IPS-20b (cell line): Measurements from ENCODE around the gene ASCC1.

Experiments
- H3K27ac ChIP-seq: one replicate; pipeline ENCODE4 v1.5.1; 2013; ENCODE audit warnings: low read length
- H3K27me3 ChIP-seq: 2 replicates; pipeline ENCODE4 v1.6.1; 2013; ENCODE audit warnings: mild to moderate bottlenecking, low read length, inconsistent platforms; ENCODE audit not compliant: insufficient read depth
- H3K36me3 ChIP-seq: 2 replicates; pipeline ENCODE4 v1.6.1; 2013; ENCODE audit warnings: low read depth, mild to moderate bottlenecking, inconsistent platforms, low read length, moderate library complexity; ENCODE audit not compliant: insufficient read depth
- H3K4me1 ChIP-seq: 2 replicates; pipeline ENCODE4 v1.6.1; 2013; ENCODE audit warnings: mild to moderate bottlenecking, control low read depth, inconsistent platforms, low read length, moderate library complexity; ENCODE audit not compliant: insufficient read depth
- H3K4me3 ChIP-seq: 2 replicates; pipeline ENCODE4 v1.5.1; 2013; ENCODE audit warnings: mild to moderate bottlenecking, low read length, inconsistent platforms
- H3K9ac ChIP-seq: 2 replicates; pipeline ENCODE4 v1.6.1; 2013; ENCODE audit warnings: low read depth, mild to moderate bottlenecking, inconsistent platforms, low read length, moderate library complexity
- H3K9me3 ChIP-seq: 2 replicates; pipeline ENCODE4 v1.6.1; 2013; ENCODE audit warnings: mild to moderate bottlenecking, low read depth, low read length, inconsistent platforms; ENCODE audit not compliant: insufficient read depth

Gene ASCC1

DNA sequence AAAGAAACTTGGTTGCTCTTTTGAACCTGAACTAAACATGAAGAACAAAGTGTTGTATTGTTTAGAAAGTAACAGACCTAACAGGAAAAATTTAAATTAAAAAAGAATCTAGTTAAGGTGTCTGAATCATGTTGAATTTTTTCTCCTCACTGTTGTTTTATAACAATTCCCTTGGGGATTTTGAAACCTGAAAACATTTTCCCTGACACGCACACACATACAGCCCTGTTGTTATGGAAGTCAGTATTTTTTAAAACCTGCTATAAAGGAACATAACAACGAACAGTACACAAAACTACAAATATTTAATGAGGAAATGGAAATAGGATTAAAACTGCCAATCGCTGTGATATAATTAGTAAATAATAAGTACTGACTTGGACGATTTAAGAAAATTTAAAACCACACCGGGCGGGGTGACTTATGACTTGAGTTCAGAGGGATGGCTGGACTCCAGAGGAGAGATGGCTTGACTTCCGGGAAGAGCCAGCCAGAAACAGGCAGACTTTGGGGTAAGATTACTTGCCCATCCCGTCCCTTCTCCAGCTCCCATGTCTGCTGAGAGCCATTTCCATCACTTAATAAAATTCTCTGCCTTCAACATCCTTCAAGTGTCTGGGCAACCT is 111.5 kb downstream of the ASCC1 start:
- no peaks in the 10 kb centered on the region for H3K27me3 ChIP-seq
- no peak overlapping the region for H3K9ac ChIP-seq
- H3K36me3 ChIP-seq = no peaks in the 10 kb centered on the region; the same call in 1 of the 2 replicates
- H3K4me1 ChIP-seq = no peaks in the 10 kb centered on the region
- H3K4me3 ChIP-seq = no peak overlapping the region
- H3K27ac ChIP-seq = no peak overlapping the region
- H3K9me3 ChIP-seq = no peaks in the 10 kb centered on the region

DNA sequence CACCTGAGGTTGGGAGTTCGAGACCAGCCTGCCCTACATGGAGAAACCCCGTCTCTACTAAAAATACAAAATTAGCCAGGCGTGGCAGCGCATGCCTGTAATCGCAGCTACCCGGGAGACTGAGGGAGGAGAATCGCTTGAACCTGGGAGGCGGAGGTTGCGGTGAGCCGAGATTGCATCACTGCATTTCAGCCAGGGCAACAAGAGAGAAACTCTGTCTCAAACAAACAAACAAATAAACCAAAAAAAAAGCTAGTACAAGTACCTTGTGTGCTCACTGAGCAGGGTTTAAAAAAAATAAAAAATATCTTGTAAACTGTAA is 116.5 kb downstream of the ASCC1 start:
- H3K27me3 ChIP-seq = no peaks in the 10 kb centered on the region
- no peaks in the 10 kb centered on the region; the same call in 1 of the 2 replicates for H3K4me1 ChIP-seq
- H3K9ac ChIP-seq = no peak overlapping the region
- no peak overlapping the region for H3K27ac ChIP-seq
- peaks cover 12% of the 10 kb centered on the region for H3K36me3 ChIP-seq
- H3K4me3 ChIP-seq = no peak overlapping the region
- H3K9me3 ChIP-seq = no peaks in the 10 kb centered on the region

DNA sequence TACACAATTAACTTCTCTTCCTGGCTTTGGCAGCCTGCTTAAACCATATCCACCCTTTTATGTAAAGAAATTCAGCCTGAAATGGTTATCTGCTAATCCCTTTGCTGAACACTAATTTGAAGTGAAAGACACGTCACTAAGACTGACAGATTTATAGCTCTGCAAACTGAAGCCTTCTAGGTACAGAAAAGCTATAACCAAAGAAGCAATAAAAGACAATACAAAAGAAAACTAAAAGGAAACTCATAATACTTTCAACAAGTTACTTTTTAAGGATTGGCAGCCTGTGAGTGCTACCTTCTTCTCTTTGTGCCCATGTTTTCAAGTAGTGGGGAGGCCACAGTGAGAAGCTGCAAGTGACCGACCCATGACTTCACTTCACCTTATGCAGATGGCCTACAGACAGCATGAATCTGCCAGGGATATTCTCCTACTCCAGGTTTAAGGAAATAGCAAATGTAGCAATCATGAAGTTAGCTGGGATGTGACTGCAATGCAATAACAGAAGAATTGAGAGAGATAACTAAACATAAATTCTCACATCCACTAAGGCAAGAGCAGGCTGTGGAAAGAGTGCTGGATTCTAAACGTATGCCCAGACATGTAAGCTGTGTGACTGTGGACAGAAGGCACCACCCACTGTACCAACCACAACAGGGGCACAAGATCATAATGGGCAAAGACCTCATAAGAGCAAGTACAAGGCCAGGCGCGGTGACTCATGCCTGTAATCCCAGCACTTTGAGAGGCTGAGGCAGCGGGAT is 117.1 kb downstream of the ASCC1 start:
- no peak overlapping the region for H3K4me3 ChIP-seq
- peaks cover 12% of the 10 kb centered on the region for H3K36me3 ChIP-seq
- H3K27ac ChIP-seq = no peak overlapping the region
- no peaks in the 10 kb centered on the region for H3K27me3 ChIP-seq
- no peaks in the 10 kb centered on the region; the same call in 1 of the 2 replicates for H3K4me1 ChIP-seq
- H3K9me3 ChIP-seq = no peaks in the 10 kb centered on the region
- H3K9ac ChIP-seq = no peak overlapping the region

DNA sequence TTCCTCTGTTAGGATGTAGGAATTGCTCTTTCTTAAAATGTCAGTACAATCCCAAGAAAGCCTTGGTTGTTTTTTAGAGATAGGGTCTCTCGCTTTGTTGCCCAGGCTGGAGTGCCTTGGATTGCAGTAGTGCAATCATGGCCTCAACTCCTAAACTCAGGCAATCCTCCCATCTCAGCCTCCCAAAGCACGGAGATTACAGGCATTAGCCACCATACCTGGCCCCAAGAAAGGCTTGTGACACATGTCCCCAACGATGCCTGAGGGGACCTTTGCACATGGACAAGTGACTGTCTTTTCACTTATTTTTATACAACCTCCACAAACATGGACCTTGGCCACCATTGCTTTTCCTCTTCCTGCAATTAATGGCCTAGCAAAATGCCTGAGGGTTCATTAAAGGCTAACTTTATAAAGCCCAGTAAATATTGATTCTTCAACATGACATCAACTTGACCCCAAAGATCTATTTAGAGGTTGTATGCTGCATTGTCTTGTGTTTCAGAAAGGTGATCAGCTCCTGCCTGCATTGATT is 117.7 kb downstream of the ASCC1 start:
- no peak overlapping the region for H3K4me3 ChIP-seq
- H3K36me3 ChIP-seq = peaks cover 12% of the 10 kb centered on the region
- H3K9me3 ChIP-seq = no peaks in the 10 kb centered on the region
- no peaks in the 10 kb centered on the region for H3K27me3 ChIP-seq
- no peak overlapping the region for H3K27ac ChIP-seq
- no peaks in the 10 kb centered on the region; the same call in 1 of the 2 replicates for H3K4me1 ChIP-seq
- no peak overlapping the region for H3K9ac ChIP-seq

DNA sequence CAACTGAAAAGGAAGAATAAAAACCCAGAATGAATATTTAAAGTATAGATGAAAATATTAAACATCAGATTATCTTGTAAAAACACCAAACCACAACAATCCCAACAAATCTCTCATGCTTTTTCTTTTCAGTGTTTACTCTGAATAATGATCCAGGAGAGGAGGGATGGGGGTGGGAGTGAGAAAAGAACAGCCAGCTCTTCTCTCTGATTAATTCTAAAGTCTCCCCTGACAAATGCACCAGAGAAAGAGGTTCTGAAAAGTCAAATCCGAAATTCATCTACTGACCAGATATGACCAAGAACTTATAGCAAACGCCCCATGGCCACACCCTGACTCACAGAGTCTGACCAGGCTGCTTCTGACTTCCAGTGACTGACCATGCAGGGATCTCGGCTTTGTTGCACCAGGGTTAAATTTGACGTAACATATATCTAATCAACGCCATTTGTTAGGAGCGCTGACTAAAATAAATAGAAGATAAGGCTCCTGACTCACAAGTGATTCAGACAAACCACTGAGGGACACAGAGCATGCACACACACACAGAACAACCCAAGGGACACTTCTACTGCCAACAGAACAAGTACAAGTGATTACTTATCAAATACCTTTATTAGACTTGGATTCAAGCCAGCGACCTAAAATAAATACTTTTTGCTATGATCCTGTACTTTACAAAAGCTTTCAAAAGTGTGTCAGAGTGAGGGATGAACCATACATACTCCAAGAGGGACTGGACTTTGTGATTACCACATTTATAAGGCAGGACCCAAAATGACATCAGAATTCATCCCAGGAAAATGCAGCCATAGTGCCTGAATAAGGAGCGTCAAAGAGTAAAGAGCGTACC is 118.4 kb downstream of the ASCC1 start:
- no peak overlapping the region for H3K4me3 ChIP-seq
- peaks cover 12% of the 10 kb centered on the region for H3K36me3 ChIP-seq
- no peak overlapping the region for H3K27ac ChIP-seq

DNA sequence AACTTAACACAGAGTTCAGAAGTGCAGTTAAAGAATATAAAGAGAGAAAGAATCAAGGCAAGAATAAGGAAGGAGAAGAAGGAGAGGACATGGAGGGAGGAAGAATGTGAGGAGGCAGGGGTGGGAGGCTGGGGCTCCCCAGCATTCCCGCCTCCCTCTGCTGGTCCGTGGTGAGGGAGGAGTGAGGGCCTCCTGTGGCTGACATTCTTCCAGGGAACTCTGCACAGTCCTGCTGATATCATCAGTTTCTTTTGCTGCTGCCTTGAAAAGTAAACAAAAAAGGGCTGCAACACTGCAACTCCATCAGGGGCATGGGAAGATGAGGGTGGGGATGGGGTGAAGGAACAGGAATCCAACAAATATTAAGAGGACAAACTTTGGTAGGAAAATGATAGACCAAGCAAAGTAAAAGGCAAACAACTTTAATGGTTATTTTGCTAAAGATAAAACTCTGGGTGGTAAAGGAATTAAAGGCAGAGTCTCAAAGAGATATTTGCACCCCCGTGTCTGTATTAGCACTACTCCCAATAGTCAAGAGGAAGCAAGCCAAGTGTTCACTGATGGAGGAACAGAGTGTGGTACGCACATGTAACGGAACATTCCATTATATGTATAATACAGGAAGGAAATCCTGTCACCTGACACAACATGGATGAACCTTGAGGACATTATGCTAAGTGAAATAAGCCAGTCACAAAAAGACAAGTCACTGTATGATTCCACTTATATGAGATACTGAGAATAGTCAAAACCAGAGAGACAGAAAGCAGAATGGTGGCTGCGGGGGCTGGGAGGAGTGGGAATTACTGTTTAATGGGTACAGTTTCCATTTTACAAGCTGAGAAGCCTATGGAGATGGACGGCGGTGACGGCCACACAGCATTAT is 119.7 kb downstream of the ASCC1 start:
- H3K27ac ChIP-seq = no peak overlapping the region
- H3K9me3 ChIP-seq = no peaks in the 10 kb centered on the region
- H3K27me3 ChIP-seq = no peaks in the 10 kb centered on the region
- no peak overlapping the region for H3K9ac ChIP-seq
- H3K4me1 ChIP-seq = no peaks in the 10 kb centered on the region; the same call in 1 of the 2 replicates
- H3K36me3 ChIP-seq = peaks cover 12% of the 10 kb centered on the region
- no peak overlapping the region for H3K4me3 ChIP-seq

More for the DNA sequence above, 118.4 kb downstream of the ASCC1 start:
- Histone ChIP-seq H3K9me3 (no peaks in the 10 kb centered on the region), H3K9ac (no peak overlapping the region), H3K4me1 (no peaks in the 10 kb centered on the region; the same call in 1 of the 2 replicates), H3K27me3 (no peaks in the 10 kb centered on the region)

DNA sequence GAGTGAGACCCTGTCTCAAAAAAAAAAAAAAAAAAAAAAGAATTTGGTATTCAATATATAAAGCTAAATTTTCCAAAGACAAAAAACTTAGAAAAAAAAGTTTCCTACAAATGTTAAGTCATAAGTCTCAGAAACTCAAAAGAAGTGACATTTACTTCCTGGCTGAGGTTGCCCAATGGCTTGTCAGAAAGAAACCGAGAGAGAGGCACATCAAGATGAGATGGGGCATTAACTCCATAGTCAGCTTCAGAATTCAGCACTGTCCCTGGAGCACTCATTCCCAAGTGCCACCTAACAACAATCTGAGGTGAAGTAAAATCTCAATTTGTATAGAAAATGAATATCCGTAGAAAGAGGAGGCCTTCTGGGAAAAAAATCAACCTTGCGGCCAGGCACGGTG is 120.9 kb downstream of the ASCC1 start:
- Histone ChIP-seq H3K9ac (no peak overlapping the region), H3K27me3 (peaks cover 4% of the 10 kb centered on the region), H3K4me1 (no peaks in the 10 kb centered on the region; the same call in 1 of the 2 replicates), H3K9me3 (no peaks in the 10 kb centered on the region), H3K27ac (no peak overlapping the region), H3K36me3 (peaks cover 12% of the 10 kb centered on the region), H3K4me3 (no peak overlapping the region)

DNA sequence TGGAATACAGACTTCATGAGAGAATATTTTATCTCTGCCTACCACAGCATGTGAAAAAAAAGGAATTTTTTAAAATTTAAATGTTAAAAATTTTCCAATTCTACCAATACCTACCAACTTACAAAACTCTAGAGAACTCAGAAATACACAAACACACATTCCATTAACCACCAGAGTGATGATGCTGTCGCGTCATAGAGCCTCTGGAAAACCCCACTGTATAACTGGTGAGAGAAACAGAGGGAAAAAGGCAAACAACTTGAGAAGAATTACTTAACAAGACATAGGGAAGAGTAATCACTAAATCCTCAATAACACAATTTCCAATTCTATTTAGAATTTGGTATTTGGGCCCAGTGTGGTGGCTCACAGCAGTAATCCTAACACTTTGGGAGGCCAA is 121.5 kb downstream of the ASCC1 start:
- Histone ChIP-seq H3K27me3 (peaks cover 11% of the 10 kb centered on the region), H3K4me1 (no peaks in the 10 kb centered on the region; the same call in none of the 2 replicates), H3K27ac (no peak overlapping the region)

DNA sequence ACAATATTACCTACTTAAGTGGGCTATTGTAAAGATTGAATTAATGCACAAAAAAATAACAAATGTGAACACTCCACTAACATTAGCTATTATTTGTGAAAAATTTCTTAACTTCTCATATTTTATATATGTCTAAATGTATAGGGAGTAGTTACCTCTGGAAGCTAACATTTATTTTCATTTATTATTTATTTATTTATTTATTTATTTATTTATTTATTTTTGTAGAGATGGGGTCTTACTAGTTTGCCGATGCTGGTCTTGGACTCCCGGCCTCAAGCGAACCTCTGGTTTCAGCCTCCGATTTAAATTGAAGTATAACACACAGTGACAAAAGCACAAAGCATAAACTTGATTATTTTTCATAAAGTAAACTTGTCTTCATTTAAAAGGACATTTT is 122.6 kb downstream of the ASCC1 start:
- no peak overlapping the region for H3K27ac ChIP-seq
- no peak overlapping the region for H3K4me3 ChIP-seq
- peaks cover 12% of the 10 kb centered on the region for H3K36me3 ChIP-seq
- peaks cover 22% of the 10 kb centered on the region for H3K27me3 ChIP-seq
- H3K9ac ChIP-seq = no peak overlapping the region
- peaks cover 6% of the 10 kb centered on the region; the same call in 1 of the 2 replicates for H3K4me1 ChIP-seq
- H3K9me3 ChIP-seq = no peaks in the 10 kb centered on the region

More for the DNA sequence above, 121.5 kb downstream of the ASCC1 start:
- Histone ChIP-seq H3K4me3 (no peak overlapping the region), H3K9ac (no peak overlapping the region), H3K36me3 (peaks cover 12% of the 10 kb centered on the region), H3K9me3 (no peaks in the 10 kb centered on the region)

DNA sequence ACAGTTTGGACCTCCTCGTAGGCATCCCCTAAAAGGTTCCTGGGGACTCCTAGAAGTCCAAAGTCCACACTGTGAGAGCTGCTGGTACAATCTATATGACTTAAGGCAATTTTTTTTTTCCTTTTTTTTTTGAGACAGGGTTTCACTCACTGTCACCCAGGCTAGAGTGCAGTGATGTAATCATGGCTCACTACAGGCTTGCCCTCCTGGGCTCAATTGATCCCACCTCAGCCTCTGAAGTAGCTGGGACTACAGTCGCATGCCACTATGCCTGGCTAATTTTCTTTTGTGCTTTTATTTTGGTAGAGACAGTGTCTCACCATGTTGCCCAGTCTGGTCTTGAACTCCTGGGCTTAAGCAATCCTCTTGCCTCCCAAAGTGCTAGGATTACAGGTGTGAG is 123.1 kb downstream of the ASCC1 start:
- no peak overlapping the region for H3K4me3 ChIP-seq
- H3K36me3 ChIP-seq = peaks cover 12% of the 10 kb centered on the region
- no peak overlapping the region for H3K27ac ChIP-seq
- no peaks in the 10 kb centered on the region for H3K9me3 ChIP-seq
- H3K4me1 ChIP-seq = peaks cover 7% of the 10 kb centered on the region; the same call in 1 of the 2 replicates
- H3K9ac ChIP-seq = no peak overlapping the region
- H3K27me3 ChIP-seq = peaks cover 26% of the 10 kb centered on the region
